Measurements from ENCODE around the gene SCN7A. TPM values are rescaled to one million over a fixed set of nuclear protein-coding genes. Genes with fewer than 3 reads are reported as not detected.

Gene SCN7A
- total and polyA plus RNA-seq, 4 donors = 0.05 to 7.9 (median 1.1) TPM

DNA sequence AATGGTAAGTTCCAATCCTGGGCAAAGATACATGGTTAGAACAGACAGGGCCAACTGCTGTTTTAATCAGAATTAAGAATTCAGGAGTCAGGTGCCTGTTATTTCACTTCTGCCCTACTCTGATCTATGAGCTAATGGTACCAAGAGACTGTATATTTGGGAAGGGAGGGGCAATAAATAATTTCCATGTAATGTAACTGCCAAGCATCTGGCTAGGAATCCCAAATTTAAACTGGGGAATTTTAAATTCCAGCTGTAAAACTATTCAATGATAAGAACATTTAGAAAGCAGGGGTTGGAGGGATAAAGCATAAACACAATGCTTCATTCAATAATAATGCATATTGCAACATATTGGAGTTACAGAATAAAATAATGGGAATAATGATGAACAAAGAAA, 49.7 kb downstream of the SCN7A start:
- TF ChIP-seq, protein P1, sequence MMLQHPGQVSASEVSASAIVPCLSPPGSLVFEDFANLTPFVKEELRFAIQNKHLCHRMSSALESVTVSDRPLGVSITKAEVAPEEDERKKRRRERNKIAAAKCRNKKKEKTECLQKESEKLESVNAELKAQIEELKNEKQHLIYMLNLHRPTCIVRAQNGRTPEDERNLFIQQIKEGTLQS (IDR thresholded peaks at IDR 0.05) = no peak
- TF ChIP-seq, protein P2, sequence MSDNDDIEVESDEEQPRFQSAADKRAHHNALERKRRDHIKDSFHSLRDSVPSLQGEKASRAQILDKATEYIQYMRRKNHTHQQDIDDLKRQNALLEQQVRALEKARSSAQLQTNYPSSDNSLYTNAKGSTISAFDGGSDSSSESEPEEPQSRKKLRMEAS (IDR thresholded peaks at IDR 0.05) = no peak
- TF ChIP-seq RAD21 (IDR thresholded peaks at IDR 0.05) (no peak), NR2F2 (IDR thresholded peaks at IDR 0.05) (no peak), SP1 (IDR thresholded peaks at IDR 0.05) (no peak), EGR1 (IDR thresholded peaks at IDR 0.05; ENCODE audit: low read depth in 2 of 2) (no peak), RXRA (IDR thresholded peaks at IDR 0.05) (no peak)
- TF ChIP-seq, protein P3, sequence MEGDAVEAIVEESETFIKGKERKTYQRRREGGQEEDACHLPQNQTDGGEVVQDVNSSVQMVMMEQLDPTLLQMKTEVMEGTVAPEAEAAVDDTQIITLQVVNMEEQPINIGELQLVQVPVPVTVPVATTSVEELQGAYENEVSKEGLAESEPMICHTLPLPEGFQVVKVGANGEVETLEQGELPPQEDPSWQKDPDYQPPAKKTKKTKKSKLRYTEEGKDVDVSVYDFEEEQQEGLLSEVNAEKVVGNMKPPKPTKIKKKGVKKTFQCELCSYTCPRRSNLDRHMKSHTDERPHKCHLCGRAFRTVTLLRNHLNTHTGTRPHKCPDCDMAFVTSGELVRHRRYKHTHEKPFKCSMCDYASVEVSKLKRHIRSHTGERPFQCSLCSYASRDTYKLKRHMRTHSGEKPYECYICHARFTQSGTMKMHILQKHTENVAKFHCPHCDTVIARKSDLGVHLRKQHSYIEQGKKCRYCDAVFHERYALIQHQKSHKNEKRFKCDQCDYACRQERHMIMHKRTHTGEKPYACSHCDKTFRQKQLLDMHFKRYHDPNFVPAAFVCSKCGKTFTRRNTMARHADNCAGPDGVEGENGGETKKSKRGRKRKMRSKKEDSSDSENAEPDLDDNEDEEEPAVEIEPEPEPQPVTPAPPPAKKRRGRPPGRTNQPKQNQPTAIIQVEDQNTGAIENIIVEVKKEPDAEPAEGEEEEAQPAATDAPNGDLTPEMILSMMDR (IDR thresholded peaks at IDR 0.05; ENCODE audit: low read depth, low read length, missing input control) = no peak
- TF ChIP-seq, protein P4, sequence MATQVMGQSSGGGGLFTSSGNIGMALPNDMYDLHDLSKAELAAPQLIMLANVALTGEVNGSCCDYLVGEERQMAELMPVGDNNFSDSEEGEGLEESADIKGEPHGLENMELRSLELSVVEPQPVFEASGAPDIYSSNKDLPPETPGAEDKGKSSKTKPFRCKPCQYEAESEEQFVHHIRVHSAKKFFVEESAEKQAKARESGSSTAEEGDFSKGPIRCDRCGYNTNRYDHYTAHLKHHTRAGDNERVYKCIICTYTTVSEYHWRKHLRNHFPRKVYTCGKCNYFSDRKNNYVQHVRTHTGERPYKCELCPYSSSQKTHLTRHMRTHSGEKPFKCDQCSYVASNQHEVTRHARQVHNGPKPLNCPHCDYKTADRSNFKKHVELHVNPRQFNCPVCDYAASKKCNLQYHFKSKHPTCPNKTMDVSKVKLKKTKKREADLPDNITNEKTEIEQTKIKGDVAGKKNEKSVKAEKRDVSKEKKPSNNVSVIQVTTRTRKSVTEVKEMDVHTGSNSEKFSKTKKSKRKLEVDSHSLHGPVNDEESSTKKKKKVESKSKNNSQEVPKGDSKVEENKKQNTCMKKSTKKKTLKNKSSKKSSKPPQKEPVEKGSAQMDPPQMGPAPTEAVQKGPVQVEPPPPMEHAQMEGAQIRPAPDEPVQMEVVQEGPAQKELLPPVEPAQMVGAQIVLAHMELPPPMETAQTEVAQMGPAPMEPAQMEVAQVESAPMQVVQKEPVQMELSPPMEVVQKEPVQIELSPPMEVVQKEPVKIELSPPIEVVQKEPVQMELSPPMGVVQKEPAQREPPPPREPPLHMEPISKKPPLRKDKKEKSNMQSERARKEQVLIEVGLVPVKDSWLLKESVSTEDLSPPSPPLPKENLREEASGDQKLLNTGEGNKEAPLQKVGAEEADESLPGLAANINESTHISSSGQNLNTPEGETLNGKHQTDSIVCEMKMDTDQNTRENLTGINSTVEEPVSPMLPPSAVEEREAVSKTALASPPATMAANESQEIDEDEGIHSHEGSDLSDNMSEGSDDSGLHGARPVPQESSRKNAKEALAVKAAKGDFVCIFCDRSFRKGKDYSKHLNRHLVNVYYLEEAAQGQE (IDR thresholded peaks at IDR 0.05) = no peak
- H3K36me3 ChIP-seq (ENCODE audit: control insufficient read depth in 4 of 4, insufficient read depth in 3 of 4, low read depth in 1 of 4, low read length in 3 of 4) = no peaks in the 10 kb centered on the region
- no peaks in the 10 kb centered on the region for H3K4me1 ChIP-seq (ENCODE audit: control insufficient read depth in 4 of 4, insufficient read depth in 4 of 4, low read length in 3 of 4)
- H3K4me3 ChIP-seq (ENCODE audit: low read depth in 1 of 3, low read length in 3 of 3) = no peak overlapping the region
- H3K9ac ChIP-seq (ENCODE audit: low read depth in 1 of 2, low read length in 2 of 2) = no peak overlapping the region
- H3K27me3 ChIP-seq (ENCODE audit: control insufficient read depth in 4 of 4, insufficient read depth in 4 of 4, low read length in 3 of 4) = no peaks in the 10 kb centered on the region
- DNase-seq (ENCODE audit: low spot score) = no peak
- no peak overlapping the region for H3K27ac ChIP-seq (ENCODE audit: low read depth in 1 of 2, low read length in 2 of 2)
- H3K9me3 ChIP-seq (ENCODE audit: control insufficient read depth in 4 of 4, low read length in 3 of 4) = no peaks in the 10 kb centered on the region

DNA sequence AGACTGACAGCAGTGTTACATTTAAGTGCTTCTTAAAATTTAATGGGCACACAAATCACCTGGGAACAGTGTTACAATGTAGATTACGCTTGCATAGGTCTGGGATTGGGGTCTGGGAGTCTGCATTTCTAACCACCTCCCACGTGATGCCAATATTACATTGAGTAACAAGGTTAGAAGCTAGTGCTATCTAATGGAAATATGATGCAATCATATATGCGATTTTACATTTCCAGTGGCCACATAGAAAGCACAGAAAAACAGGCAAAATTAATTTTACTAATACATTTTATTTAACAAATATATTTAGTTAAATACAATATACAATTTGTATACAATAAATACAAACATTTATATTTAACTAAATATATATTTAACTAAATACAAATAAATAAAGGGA, 53.7 kb downstream of the SCN7A start:
- DNase-seq (ENCODE audit: low spot score) = no peak
- Histone ChIP-seq H3K27ac (ENCODE audit: low read depth in 1 of 2, low read length in 2 of 2) (no peak overlapping the region), H3K9ac (ENCODE audit: low read depth in 1 of 2, low read length in 2 of 2) (no peak overlapping the region), H3K27me3 (ENCODE audit: control insufficient read depth in 4 of 4, insufficient read depth in 4 of 4, low read length in 3 of 4) (no peaks in the 10 kb centered on the region), H3K4me3 (ENCODE audit: low read depth in 1 of 3, low read length in 3 of 3) (no peak overlapping the region), H3K36me3 (ENCODE audit: control insufficient read depth in 4 of 4, insufficient read depth in 3 of 4, low read depth in 1 of 4, low read length in 3 of 4) (no peaks in the 10 kb centered on the region), H3K4me1 (ENCODE audit: control insufficient read depth in 4 of 4, insufficient read depth in 4 of 4, low read length in 3 of 4) (no peaks in the 10 kb centered on the region), H3K9me3 (ENCODE audit: control insufficient read depth in 4 of 4, low read length in 3 of 4) (no peaks in the 10 kb centered on the region)
- TF ChIP-seq, protein P1 (IDR thresholded peaks at IDR 0.05) = no peak
- TF ChIP-seq HNF4A (conservative IDR thresholded peaks at IDR 0.05) = no peak
- TF ChIP-seq, protein P5, sequence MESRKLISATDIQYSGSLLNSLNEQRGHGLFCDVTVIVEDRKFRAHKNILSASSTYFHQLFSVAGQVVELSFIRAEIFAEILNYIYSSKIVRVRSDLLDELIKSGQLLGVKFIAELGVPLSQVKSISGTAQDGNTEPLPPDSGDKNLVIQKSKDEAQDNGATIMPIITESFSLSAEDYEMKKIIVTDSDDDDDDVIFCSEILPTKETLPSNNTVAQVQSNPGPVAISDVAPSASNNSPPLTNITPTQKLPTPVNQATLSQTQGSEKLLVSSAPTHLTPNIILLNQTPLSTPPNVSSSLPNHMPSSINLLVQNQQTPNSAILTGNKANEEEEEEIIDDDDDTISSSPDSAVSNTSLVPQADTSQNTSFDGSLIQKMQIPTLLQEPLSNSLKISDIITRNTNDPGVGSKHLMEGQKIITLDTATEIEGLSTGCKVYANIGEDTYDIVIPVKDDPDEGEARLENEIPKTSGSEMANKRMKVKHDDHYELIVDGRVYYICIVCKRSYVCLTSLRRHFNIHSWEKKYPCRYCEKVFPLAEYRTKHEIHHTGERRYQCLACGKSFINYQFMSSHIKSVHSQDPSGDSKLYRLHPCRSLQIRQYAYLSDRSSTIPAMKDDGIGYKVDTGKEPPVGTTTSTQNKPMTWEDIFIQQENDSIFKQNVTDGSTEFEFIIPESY (IDR thresholded peaks at IDR 0.05) = no peak
- 80% methylated on average over 3 of the region's 3 CpGs for WGBS
